Neuronal stem cell (in vitro differentiated cells): ENCODE data around the gene FLAD1.
"Not testable (repeated sequence)": the region's sequence is repeated elsewhere in the genome, so short reads cannot be mapped to it uniquely, and the experiment has no call there.

Experiments used
- DNase-seq: peaks from one replicate; pipeline ENCODE4 v3.0.0-alpha.2; 2013; ENCODE audit warnings: low spot score
- H2AFZ ChIP-seq: one replicate; pipeline ENCODE4 v1.6.1; 2013; ENCODE audit warnings: mild to moderate bottlenecking, low read length, inconsistent platforms
- H2AK5ac ChIP-seq: 2 replicates; pipeline ENCODE4 v1.6.1; 2013; ENCODE audit warnings: low read depth, mild to moderate bottlenecking, inconsistent platforms, low read length, moderate library complexity, mixed read lengths
- H2BK120ac ChIP-seq: 2 replicates; pipeline ENCODE4 v1.6.1; 2013; ENCODE audit warnings: low read depth, mild to moderate bottlenecking, inconsistent platforms, low read length, moderate library complexity, mixed read lengths
- H2BK12ac ChIP-seq: one replicate; pipeline ENCODE4 v1.6.1; 2013; ENCODE audit warnings: low read length, inconsistent platforms
- H2BK15ac ChIP-seq: 2 replicates; pipeline ENCODE4 v1.6.1; 2013; ENCODE audit warnings: mild to moderate bottlenecking, low read length, inconsistent platforms, mixed read lengths
- H2BK5ac ChIP-seq: one replicate; pipeline ENCODE4 v1.6.1; 2013; ENCODE audit warnings: inconsistent platforms, mild to moderate bottlenecking, low read length, moderate library complexity
- H3K14ac ChIP-seq: one replicate; pipeline ENCODE4 v1.6.1; 2013; ENCODE audit warnings: low read length, inconsistent platforms
- H3K18ac ChIP-seq: 2 replicates; pipeline ENCODE4 v1.6.1; 2013; ENCODE audit warnings: low read length, inconsistent platforms
- H3K23ac ChIP-seq: 2 replicates; pipeline ENCODE4 v1.6.1; 2013; ENCODE audit warnings: low read depth, mild to moderate bottlenecking, mixed read lengths, low read length, inconsistent platforms; ENCODE audit not compliant: poor library complexity
- H3K27ac ChIP-seq: replicated peaks from 3 replicates; pipeline ENCODE4 v1.5.1; 2013; ENCODE audit warnings: low read length, inconsistent platforms
- H3K27me3 ChIP-seq, 3 experiments: 2 replicates each; pipeline ENCODE4 v1.6.1; 2013; ENCODE audit warnings: low read length in 3 of 3, mild to moderate bottlenecking in 2 of 3, inconsistent platforms in 1 of 3, low read depth in 1 of 3, mixed read lengths in 1 of 3, moderate library complexity in 1 of 3; ENCODE audit not compliant: control insufficient read depth in 3 of 3, insufficient read depth in 3 of 3
- H3K36me3 ChIP-seq, 2 donors: replicated peaks in 1 of 2; 2 replicates each; pipeline ENCODE4 v1.6.1; 2013; ENCODE audit warnings: low read length in 2 of 2; ENCODE audit not compliant: control insufficient read depth in 2 of 2, insufficient read depth in 2 of 2
- H3K4ac ChIP-seq: 2 replicates; pipeline ENCODE4 v1.6.1; 2013; ENCODE audit warnings: inconsistent platforms, mild to moderate bottlenecking, low read length, moderate library complexity
- H3K4me1 ChIP-seq, 2 donors: 1 replicate in 1 of 2; 2 replicates in 1 of 2; pipeline ENCODE4 v1.6.1; 2013; ENCODE audit warnings: low read length in 2 of 2, low read depth in 1 of 2; ENCODE audit not compliant: control insufficient read depth in 2 of 2, insufficient read depth in 1 of 2
- H3K4me2 ChIP-seq: one replicate; pipeline ENCODE4 v1.6.1; 2013; ENCODE audit warnings: mild to moderate bottlenecking, low read length, inconsistent platforms; ENCODE audit not compliant: insufficient read depth, poor library complexity, severe bottlenecking
- H3K4me3 ChIP-seq, 2 donors: 2 replicates each; pipeline ENCODE4 v1.5.1; 2013; ENCODE audit warnings: low read length in 2 of 2, mild to moderate bottlenecking in 2 of 2, inconsistent platforms in 1 of 2, moderate library complexity in 1 of 2
- H3K79me1 ChIP-seq: one replicate; pipeline ENCODE4 v1.6.1; 2013; ENCODE audit warnings: low read depth, mild to moderate bottlenecking, inconsistent platforms, low read length, moderate library complexity
- H3K9ac ChIP-seq: one replicate; pipeline ENCODE4 v1.6.1; 2013; ENCODE audit warnings: mild to moderate bottlenecking, low read depth, low read length, inconsistent platforms; ENCODE audit not compliant: poor library complexity
- H3K9me3 ChIP-seq, 2 donors: replicated peaks in 1 of 2; 2 replicates each; pipeline versions ENCODE3 to v1.6.1; 2013; ENCODE audit warnings: low read length in 2 of 2, mild to moderate bottlenecking in 2 of 2, inconsistent platforms in 1 of 2, low read depth in 1 of 2, mixed read lengths in 1 of 2, moderate library complexity in 1 of 2; ENCODE audit not compliant: control insufficient read depth in 2 of 2, insufficient read depth in 1 of 2
- H4K8ac ChIP-seq: one replicate; pipeline ENCODE4 v1.6.1; 2013; ENCODE audit warnings: low read depth, mild to moderate bottlenecking, inconsistent platforms, low read length, moderate library complexity
- H4K91ac ChIP-seq: one replicate; pipeline ENCODE4 v1.6.1; 2013; ENCODE audit warnings: low read length, low read depth, mild to moderate bottlenecking, inconsistent platforms; ENCODE audit not compliant: poor library complexity
- WGBS, 2 donors: extraction: QIAGEN DNeasy Blood & Tissue Kit; methylation state at CpG; one replicate each; pipeline ENCODE4 v1.1.7; 2013; ENCODE audit warnings: missing lambda C conversion rate in 2 of 2, mixed read lengths in 1 of 2; ENCODE audit not compliant: insufficient read length in 2 of 2, insufficient replicate concordance in 1 of 2; ENCODE audit errors: extremely low coverage in 2 of 2; 5-methylcytosine and 5-hydroxymethylcytosine counted together

The FLAD1 gene

DNA sequence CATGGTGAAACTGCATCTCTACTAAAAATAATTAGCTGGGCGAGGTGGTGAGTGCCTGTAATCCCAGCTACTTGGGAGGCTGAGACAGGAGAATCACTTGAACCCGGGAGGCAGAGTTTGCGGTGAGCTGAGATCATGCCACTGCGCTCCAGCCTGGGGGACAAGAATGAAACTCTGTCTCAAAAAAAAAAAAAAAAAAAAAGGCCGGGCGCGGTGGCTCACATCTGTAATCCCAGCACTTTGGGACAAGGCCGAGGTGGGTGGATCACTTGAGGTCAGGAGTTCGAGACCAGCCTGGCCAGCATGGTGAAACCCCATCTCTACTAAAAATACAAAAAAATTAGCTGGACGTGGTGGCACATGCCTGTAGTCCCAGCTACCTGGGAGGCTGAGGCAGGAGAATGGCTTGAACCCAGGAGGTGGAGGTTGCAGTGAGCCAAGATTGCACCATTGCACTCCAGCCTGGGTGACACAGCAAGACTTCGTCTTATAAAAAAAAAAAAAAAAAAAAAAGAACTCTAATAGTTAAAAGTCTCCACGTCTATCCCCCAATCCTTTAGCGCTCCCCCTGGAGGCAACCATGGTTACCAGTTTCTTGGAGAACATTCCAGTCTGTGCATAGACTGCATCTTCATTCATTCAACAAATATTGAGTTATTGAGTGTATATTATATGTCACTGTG, 12.3 kb downstream of the FLAD1 start:
- no CpG with 5 or more reads among the region's 13 CpGs for WGBS, 2 donors
- DNase-seq, H4K8ac ChIP-seq: not testable (repeated sequence)

DNA sequence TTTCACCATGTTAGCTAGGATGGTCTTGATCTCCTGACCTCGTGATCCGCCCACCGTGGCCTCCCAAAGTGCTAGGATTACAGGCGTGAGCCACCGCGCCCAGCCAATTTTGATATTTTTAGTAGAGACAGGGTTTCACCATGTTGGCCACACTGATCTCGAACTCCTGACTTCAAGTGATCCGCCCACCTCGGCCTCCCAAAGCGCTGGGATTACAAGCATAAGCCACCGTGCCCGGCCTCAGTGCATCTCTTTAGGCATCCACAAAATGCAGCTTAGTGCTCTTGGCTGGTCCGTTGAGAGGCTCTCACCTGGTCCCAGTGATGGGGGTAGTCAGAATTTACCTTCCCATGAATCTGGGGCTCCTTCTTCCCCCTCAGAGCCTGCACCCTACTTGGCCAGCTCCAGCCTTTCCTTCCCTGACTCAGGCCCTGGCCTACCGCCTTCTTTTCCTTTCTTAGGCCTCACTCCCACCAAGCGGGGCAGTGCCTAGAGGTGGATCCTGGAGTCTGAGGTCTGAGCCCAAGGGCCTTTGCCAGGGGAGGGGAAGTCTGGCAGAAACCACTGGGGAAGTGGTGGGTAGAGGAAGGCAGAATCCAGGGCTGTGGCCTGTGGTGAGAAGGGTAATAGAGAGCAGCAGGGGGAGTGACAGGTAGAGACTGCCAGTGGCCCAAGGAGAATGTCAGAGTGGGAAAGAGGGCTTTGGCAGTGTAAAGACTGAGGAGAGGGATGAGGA, 14.0 kb downstream of the FLAD1 start:
- H3K4me2 ChIP-seq = no peak overlapping the region
- H3K79me1 ChIP-seq = no peaks in the 10 kb centered on the region
- no CpG with 5 or more reads among the region's 15 CpGs for WGBS, 2 donors
- no peak for DNase-seq
- no peak overlapping the region for H3K27ac ChIP-seq
- H3K4me1 ChIP-seq = peaks cover 13 to 19% of the 10 kb centered on the region in 2 donors
- H3K4me3 ChIP-seq = no peak overlapping the region
- H4K91ac ChIP-seq = no peak overlapping the region
- peak overlapping the region; percentile 67 for H3K23ac ChIP-seq
- peak overlapping the region; percentile 12 for H3K9ac ChIP-seq
- H2BK5ac ChIP-seq = no peak overlapping the region
- H2BK15ac ChIP-seq = no peak overlapping the region
- H2BK12ac ChIP-seq = no peak overlapping the region
- H3K36me3 ChIP-seq = peaks cover 6 to 13% of the 10 kb centered on the region in 2 donors
- H2AFZ ChIP-seq = no peak overlapping the region
- H3K18ac ChIP-seq = peak overlapping the region; percentile 19
- no peaks in the 10 kb centered on the region for H3K9me3 ChIP-seq
- H2AK5ac ChIP-seq = peak overlapping the region; percentile 95
- no peak overlapping the region for H4K8ac ChIP-seq
- no peak overlapping the region for H2BK120ac ChIP-seq
- no peak overlapping the region for H3K14ac ChIP-seq
- H3K4ac ChIP-seq = no peak overlapping the region
- peaks cover 0 to 2% (median 0%) of the 10 kb centered on the region in 3 experiments for H3K27me3 ChIP-seq

More for the DNA sequence above, 12.3 kb downstream of the FLAD1 start:
- H2BK12ac ChIP-seq, H2BK15ac ChIP-seq, H3K27ac ChIP-seq, H3K4me2 ChIP-seq, H3K14ac ChIP-seq, H2BK5ac ChIP-seq, H2AK5ac ChIP-seq, H2AFZ ChIP-seq, H3K18ac ChIP-seq, H3K23ac ChIP-seq, H2BK120ac ChIP-seq, H3K9ac ChIP-seq, H4K91ac ChIP-seq, H3K79me1 ChIP-seq, H3K9me3 ChIP-seq, H3K27me3 ChIP-seq, H3K4ac ChIP-seq, H3K4me3 ChIP-seq: not testable (repeated sequence)
- H3K36me3 ChIP-seq = peaks cover 9 to 22% of the 10 kb centered on the region in 2 donors
- peaks cover 13 to 15% of the 10 kb centered on the region in 2 donors for H3K4me1 ChIP-seq

DNA sequence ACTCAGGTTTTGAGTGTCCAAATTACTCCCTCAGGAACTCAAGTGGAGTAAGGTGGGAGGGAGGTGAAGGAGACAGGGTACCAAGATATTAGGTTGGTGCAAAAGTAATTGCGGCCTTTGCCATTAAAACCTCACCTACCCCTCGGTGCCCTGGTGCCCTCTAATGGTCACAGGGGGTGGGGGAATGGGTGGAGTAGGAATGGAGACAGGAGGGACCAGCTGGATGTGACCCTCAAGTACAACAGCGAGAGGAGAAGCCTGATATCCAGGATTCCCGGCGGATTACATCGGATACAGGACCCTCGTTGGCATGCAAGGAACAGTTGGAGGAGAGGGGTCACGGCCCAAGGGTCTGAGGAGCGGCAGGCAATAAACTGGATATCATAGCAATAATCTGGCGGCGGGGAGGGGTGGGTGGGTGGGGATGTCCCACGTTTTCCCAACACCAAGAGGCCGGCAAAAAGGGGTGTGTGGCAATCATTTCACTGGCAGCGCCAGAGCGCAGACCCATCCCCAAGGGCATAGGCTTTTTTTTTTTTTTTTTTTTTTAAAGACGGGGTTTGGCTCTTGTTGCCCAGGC, 15.1 kb downstream of the FLAD1 start:
- peak overlapping the region; percentile 2 for H2AK5ac ChIP-seq
- peaks cover 11 to 14% of the 10 kb centered on the region in 2 donors for H3K4me1 ChIP-seq
- peaks cover 0 to 2% (median 0%) of the 10 kb centered on the region in 3 experiments for H3K27me3 ChIP-seq
- H4K8ac ChIP-seq = no peak overlapping the region
- DNase-seq = no peak
- no peaks in the 10 kb centered on the region for H3K9me3 ChIP-seq
- H3K9ac ChIP-seq = peak overlapping the region; percentile 37
- H3K18ac ChIP-seq = peak overlapping the region; percentile 56
- peak overlapping the region; percentile 0 for H2BK5ac ChIP-seq
- peaks cover under 1% of the 10 kb centered on the region for H3K79me1 ChIP-seq
- H3K23ac ChIP-seq = no peak overlapping the region
- H2AFZ ChIP-seq = no peak overlapping the region
- no peak overlapping the region for H2BK15ac ChIP-seq
- WGBS, 2 donors = no CpG with 5 or more reads among the region's 16 CpGs
- H3K4me2 ChIP-seq = no peak overlapping the region
- no peak overlapping the region for H4K91ac ChIP-seq
- no peak overlapping the region for H3K27ac ChIP-seq
- peak overlapping the region; percentile 84 for H2BK12ac ChIP-seq
- H3K4me3 ChIP-seq = no peak overlapping the region
- H3K4ac ChIP-seq = no peak overlapping the region
- H3K36me3 ChIP-seq = peaks cover 2 to 3% of the 10 kb centered on the region in 2 donors
- no peak overlapping the region for H3K14ac ChIP-seq
- H2BK120ac ChIP-seq = no peak overlapping the region
